ENCODE results near the gene IQSEC1. TPM values are rescaled to one million over a fixed set of nuclear protein-coding genes. Genes with fewer than 3 reads are reported as not detected.
A peak's percentile ranks its signal among the peaks of the same experiment; 100 is the strongest.

Gene IQSEC1
- polyA plus RNA-seq, 2 of the 4 experiments (the other 2 are of a cell fraction), result 3.7 to 10.7 TPM

- DNase-seq (ENCODE audit: low read depth in 1 of 2, low spot score in 1 of 2) (peak; percentile 44 to 56), ATAC-seq (peak; percentile 60 to 83; a peak in 5 of 6 replicates), FAIRE-seq (no peak)
- 26% methylated on average over 6 of the region's 6 CpGs for WGBS (ENCODE audit: missing lambda C conversion rate)
- TF ChIP-seq POLR2A (IDR thresholded peaks at IDR 0.05; ENCODE audit: low read length) (no peak), FOSL2 (IDR thresholded peaks at IDR 0.05) (no peak), FOSL2 (CRISPR knock-in tag; IDR thresholded peaks at IDR 0.05) (peak; percentile 25; the same call in 1 of the 2 replicates), GATA3 (IDR thresholded peaks at IDR 0.05; ENCODE audit: borderline replicate concordance) (peak; percentile 77; the same call in 1 of the 2 replicates), JUN (IDR thresholded peaks at IDR 0.05) (no peak)
- H3K27ac ChIP-seq, result peak overlapping the region in 1 of 2 experiments; percentile 66; a peak in 3 of 6 replicates
- peaks cover 32% of the 10 kb centered on the region for H3K4me1 ChIP-seq
- no peak overlapping the region for H3K4me3 ChIP-seq
- ChIA-PET CTCF (interaction anchor here (1.0 to 9.0 kb wide), 11 partner anchors 9 to 347 kb away, joined by 3 to 62 read pairs (median 3); no protein-coding TSS in a partner anchor), POLR2A (no interaction called here)
- H3K4me2 ChIP-seq, result peak overlapping the region; percentile 31
- no peaks in the 10 kb centered on the region for H3K9me3 ChIP-seq
Measured at GRCh38 chr3:13106308-13107001, 33.2 kb upstream of the IQSEC1 start.

DNA sequence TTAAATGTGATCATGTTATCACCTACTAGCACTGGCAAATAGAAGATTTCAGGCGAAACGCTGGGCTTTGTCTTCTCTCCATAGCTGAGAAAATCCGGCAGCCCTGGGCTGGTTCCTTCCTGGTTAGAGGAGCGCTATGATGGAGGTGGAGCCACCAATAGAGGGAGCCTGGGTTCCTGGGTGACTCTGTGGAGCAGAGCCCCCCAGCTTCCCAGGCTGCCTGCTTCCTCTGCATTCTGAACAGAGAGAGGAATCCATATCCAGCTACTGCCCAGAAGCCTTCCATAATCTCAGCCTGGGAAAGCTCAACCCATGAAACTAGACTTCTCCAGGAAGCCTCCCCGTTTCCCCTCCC, 32.6 kb upstream of the IQSEC1 start:
- ChIA-PET POLR2A (no interaction called here), CTCF (interaction anchor here (1.0 to 9.0 kb wide), 10 partner anchors 9 to 348 kb away, joined by 3 to 62 read pairs (median 3); no protein-coding TSS in a partner anchor)
- FAIRE-seq, result no peak
- Histone ChIP-seq H3K27ac (peak overlapping the region in 1 of 2 experiments; percentile 66; a peak in 3 of 6 replicates), H3K4me1 (peaks cover 28% of the 10 kb centered on the region), H3K9me3 (no peaks in the 10 kb centered on the region), H3K4me2 (peak overlapping the region; percentile 31), H3K4me3 (no peak overlapping the region)
- TF ChIP-seq KDM1A (IDR thresholded peaks at IDR 0.05; ENCODE audit: low read depth) (no peak), ZFP36 (IDR thresholded peaks at IDR 0.05; ENCODE audit: borderline replicate concordance, partially characterized antibody) (no peak), POLR2A (IDR thresholded peaks at IDR 0.05; ENCODE audit: low read length) (no peak), HES2 (IDR thresholded peaks at IDR 0.05) (no peak), NFE2L2 (conservative IDR thresholded peaks at IDR 0.05; ENCODE audit: low read length) (no peak), MAZ (IDR thresholded peaks at IDR 0.05; ENCODE audit: borderline replicate concordance, low read depth, low read length) (no peak), KDM5A (IDR thresholded peaks at IDR 0.05) (no peak), CHD4 (IDR thresholded peaks at IDR 0.05; ENCODE audit: borderline replicate concordance) (no peak), TFCP2L1 (CRISPR knock-in tag; IDR thresholded peaks at IDR 0.05) (no peak), MAX (IDR thresholded peaks at IDR 0.05) (no peak), ZNF302 (CRISPR knock-in tag; IDR thresholded peaks at IDR 0.05) (no peak), RARB (CRISPR knock-in tag; IDR thresholded peaks at IDR 0.05) (no peak), ATOH8 (CRISPR knock-in tag; IDR thresholded peaks at IDR 0.05; ENCODE audit: low read depth) (no peak), EHMT2 (IDR thresholded peaks at IDR 0.05; ENCODE audit: low read depth) (no peak), PHF8 (IDR thresholded peaks at IDR 0.05; ENCODE audit: borderline replicate concordance, low read depth) (no peak)
- TF ChIP-seq, protein P1, sequence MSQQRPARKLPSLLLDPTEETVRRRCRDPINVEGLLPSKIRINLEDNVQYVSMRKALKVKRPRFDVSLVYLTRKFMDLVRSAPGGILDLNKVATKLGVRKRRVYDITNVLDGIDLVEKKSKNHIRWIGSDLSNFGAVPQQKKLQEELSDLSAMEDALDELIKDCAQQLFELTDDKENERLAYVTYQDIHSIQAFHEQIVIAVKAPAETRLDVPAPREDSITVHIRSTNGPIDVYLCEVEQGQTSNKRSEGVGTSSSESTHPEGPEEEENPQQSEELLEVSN (IDR thresholded peaks at IDR 0.05; ENCODE audit: borderline replicate concordance, low read depth), result no peak
- TF ChIP-seq, protein P2, sequence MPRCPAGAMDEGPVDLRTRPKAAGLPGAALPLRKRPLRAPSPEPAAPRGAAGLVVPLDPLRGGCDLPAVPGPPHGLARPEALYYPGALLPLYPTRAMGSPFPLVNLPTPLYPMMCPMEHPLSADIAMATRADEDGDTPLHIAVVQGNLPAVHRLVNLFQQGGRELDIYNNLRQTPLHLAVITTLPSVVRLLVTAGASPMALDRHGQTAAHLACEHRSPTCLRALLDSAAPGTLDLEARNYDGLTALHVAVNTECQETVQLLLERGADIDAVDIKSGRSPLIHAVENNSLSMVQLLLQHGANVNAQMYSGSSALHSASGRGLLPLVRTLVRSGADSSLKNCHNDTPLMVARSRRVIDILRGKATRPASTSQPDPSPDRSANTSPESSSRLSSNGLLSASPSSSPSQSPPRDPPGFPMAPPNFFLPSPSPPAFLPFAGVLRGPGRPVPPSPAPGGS (IDR thresholded peaks at IDR 0.05), result no peak
- ATAC-seq, result peak; percentile 45 to 63; a peak in 3 of 6 replicates
- DNase-seq (ENCODE audit: low read depth in 1 of 2, low spot score in 1 of 2), result no peak
- WGBS (ENCODE audit: missing lambda C conversion rate), result 88% methylated on average over 5 of the region's 5 CpGs

All from A549 (cell line).